Jurkat, Clone E6-1 (cell line): ENCODE results near the gene KDSR.
"Not testable (repeated sequence)": the region's sequence is repeated elsewhere in the genome, so short reads cannot be mapped to it uniquely, and the experiment has no call there.

Experiments
- DNase-seq: peaks from one replicate; pipeline ENCODE4 v3.0.0-alpha.2; 2011; ENCODE audit warnings: low read depth, low spot score
- H3K4me3 ChIP-seq: 2 replicates; pipeline ENCODE4 v1.5.1; 2011; ENCODE audit warnings: mild to moderate bottlenecking, low read length, control low read depth, moderate library complexity

Gene KDSR

GRCh38 chr18:63368611-63369010, 1.6 kb upstream of the KDSR start:
- H3K4me3 ChIP-seq, result no peak overlapping the region
- no peak for DNase-seq

DNA sequence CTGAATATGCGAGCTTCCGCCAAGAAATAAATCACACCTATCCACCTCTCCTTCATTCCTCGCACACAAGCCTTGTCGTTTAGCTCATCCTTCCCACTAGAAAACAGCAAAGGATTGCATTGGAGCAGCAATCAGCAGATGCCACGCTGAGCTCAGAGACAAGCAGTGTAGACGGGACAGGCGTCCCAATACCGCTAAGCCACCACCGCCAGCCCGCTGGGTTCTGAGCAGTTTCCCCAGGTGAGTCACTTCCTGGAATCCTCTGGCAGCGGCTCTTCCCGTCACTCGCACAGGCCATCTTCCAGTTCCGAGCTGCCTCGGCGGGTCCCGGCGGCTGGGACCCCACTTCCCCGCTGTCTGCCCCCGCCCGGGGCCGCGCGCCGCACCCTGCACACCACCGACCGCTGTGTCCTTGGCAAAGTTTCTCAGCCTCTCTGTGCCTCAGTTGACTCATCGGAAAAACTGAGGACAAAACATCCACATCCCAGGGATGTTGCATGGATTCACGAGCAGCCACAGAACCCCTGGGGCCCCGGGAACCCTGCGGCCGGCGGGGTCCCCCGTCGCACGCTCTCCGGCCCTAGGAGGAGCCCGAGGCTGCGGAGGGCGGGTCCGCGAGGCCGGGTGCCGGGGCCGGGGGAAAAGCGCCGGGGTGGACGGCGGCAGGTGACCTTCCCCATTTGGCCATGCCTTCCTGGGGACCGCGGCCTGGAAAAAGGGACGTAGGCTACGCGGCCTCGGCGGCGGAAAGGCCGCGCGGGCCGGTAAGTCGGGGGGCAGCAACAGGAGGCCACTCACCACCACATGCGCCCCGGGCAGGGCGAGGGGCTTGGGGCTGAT, 573 bp downstream of the KDSR start:
- peak; percentile 17 for DNase-seq
- peak overlapping the region; percentile 70 for H3K4me3 ChIP-seq

- H3K4me3 ChIP-seq, result peak overlapping the region; percentile 70
- DNase-seq, result no peak
Measured at GRCh38 chr18:63365876-63366212, 1.2 kb downstream of the KDSR start.

GRCh38 chr18:63363951-63364350, 3.1 kb downstream of the KDSR start:
- peak; percentile 78 for DNase-seq

DNA sequence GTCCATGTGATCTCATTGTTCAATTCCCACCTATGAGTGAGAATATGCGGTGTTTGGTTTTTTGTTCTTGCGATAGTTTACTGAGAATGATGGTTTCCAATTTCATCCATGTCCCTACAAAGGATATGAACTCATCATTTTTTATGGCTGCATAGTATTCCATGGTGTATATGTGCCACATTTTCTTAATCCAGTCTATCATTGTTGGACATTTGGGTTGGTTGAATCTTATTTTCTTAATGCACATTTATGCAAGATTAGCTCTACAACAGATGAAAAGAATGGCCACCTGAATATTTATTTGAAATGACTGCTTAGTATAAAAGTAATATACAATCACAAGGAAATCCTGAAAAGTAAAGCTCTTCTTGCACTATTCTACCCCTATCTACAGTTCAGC, 3.6 kb downstream of the KDSR start:
- not testable (repeated sequence) for H3K4me3 ChIP-seq, DNase-seq

More at GRCh38 chr18:63363951-63364350, 3.1 kb downstream of the KDSR start:
- no peak overlapping the region for H3K4me3 ChIP-seq

DNA sequence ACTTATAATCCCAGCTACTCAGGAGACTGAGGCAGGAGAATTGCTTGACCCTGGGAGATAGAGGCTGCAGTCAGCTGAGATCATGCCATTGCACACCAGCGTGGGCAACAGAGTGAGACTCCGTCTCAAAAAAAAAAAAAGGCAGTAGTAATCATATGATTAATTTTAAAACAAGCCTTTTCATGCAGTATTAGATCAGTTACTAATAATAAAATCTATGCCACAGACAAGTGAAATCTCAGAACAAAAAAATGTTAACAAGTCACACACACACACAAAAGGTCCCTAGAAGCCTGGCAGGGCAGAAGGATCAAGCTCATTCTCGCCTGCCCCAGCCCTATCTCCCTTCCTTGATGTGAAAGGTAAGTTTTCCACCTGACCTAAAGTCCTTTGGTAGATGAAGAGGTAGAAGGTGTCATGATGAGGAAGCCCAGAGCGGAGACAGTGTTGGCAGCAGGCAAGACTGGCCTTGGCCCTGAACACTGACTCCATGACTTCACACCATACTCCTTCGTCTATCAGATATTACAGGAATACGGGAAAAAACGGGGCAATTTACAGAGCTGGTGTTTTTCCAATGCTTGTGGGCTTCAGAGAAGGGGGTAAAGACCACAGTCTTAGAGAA, 10.6 kb downstream of the KDSR start:
- no peak for DNase-seq
- H3K4me3 ChIP-seq, result no peak overlapping the region

- no peak for DNase-seq
- no peak overlapping the region for H3K4me3 ChIP-seq
Measured at GRCh38 chr18:63350230-63350629, 16.8 kb downstream of the KDSR start.

DNA sequence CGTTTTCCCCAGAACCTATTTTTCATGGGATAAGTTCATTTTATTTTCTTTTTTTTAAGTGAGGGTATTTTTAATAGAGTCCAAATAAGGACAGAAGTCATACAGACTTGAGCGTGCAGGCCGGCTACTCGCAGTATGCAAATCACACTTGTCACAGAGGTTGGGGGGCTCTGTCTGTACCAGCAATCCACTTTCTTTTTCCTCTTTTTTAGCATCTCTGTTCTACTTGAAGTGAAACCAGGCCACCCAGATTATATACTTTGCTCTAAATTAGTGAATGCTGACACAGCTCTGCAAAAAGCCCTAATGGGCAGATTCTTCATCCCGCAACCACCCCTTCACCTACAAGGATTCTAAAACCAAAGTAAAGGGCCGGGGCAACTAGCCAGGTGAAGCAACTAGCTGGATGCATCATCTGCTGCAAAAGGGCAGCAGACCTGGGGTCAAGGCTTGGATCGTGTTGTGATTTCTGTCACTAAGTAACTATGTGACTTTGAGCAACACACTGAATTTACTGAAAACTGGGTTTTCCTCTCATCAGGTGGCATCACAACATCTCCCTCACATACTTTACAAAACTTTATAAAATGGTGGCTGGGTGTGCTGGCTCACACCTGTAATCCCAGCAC, 18.4 kb downstream of the KDSR start:
- no peak overlapping the region for H3K4me3 ChIP-seq
- DNase-seq, result no peak

GRCh38 chr18:63346480-63347183, 20.4 kb downstream of the KDSR start:
- no peak overlapping the region for H3K4me3 ChIP-seq
- DNase-seq, result no peak

- no peak for DNase-seq
- H3K4me3 ChIP-seq, result no peak overlapping the region
Measured at GRCh38 chr18:63346031-63346430, 21.0 kb downstream of the KDSR start.

- no peak for DNase-seq
- no peak overlapping the region for H3K4me3 ChIP-seq
Measured at GRCh38 chr18:63344918-63345317, 22.1 kb downstream of the KDSR start.

GRCh38 chr18:63344263-63344662, 22.7 kb downstream of the KDSR start:
- no peak for DNase-seq
- no peak overlapping the region for H3K4me3 ChIP-seq

DNA sequence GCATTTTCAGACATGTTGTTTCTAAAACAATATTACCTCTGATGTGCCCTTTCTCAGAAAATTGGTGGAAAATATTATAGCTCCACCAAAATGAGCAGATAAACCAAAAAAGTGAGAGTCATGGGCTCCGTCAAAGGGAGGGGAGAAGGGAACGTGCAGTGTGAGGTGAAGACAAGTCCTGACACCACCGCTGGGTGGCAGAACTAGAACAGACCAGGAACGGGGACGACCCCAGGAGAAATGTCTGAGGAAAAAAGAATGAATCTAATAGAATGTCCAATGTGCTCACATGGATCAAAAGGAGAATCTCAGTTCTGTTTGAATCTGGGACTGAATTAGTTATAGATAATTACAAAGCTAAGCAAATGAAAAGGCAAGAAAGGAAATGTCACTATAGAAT, 24.8 kb downstream of the KDSR start:
- DNase-seq, result no peak
- no peak overlapping the region for H3K4me3 ChIP-seq

- DNase-seq, result peak; percentile 42
- no peak overlapping the region for H3K4me3 ChIP-seq
Measured at GRCh38 chr18:63339920-63340484, 27.0 kb downstream of the KDSR start.

GRCh38 chr18:63336366-63337099, 30.5 kb downstream of the KDSR start:
- DNase-seq, result no peak
- no peak overlapping the region for H3K4me3 ChIP-seq

- H3K4me3 ChIP-seq, result no peak overlapping the region
- DNase-seq, result no peak
Measured at GRCh38 chr18:63331105-63331504, 35.9 kb downstream of the KDSR start.

- no peak overlapping the region for H3K4me3 ChIP-seq
- DNase-seq, result no peak
Measured at GRCh38 chr18:63329431-63330145, 37.4 kb downstream of the KDSR start.

GRCh38 chr18:63326011-63326410, 41.0 kb downstream of the KDSR start:
- H3K4me3 ChIP-seq, result no peak overlapping the region
- no peak for DNase-seq
